HG03095 (cell line): ENCODE data around the gene RIOX2.
A peak's percentile ranks its signal among the peaks of the same experiment; 100 is the strongest.
"Not testable (repeated sequence)": the region's sequence is repeated elsewhere in the genome, so short reads cannot be mapped to it uniquely, and the experiment has no call there.

Source experiments
- ATAC-seq: cut with Tn5 transposase; IDR thresholded peaks from one replicate; pipeline ENCODE4 v1.9.1; 2021; ENCODE audit warnings: moderate library complexity; ENCODE audit not compliant: unreplicated experiment

RIOX2 gene

GRCh38 chr3:97916576-97916975, 55.7 kb downstream of the RIOX2 start:
- no peak for ATAC-seq

GRCh38 chr3:97914388-97914787, 57.8 kb downstream of the RIOX2 start:
- no peak for ATAC-seq

GRCh38 chr3:97911459-97911858, 60.8 kb downstream of the RIOX2 start:
- ATAC-seq, result no peak

- ATAC-seq, result no peak
These were observed 61.3 kb downstream of the RIOX2 start for GRCh38 chr3:97910931-97911351.

- not testable (repeated sequence) for ATAC-seq
These were observed 61.9 kb downstream of the RIOX2 start for GRCh38 chr3:97910236-97910831.

- not testable (repeated sequence) for ATAC-seq
These were observed 62.4 kb downstream of the RIOX2 start for GRCh38 chr3:97909830-97910229.

GRCh38 chr3:97901313-97902248, 70.7 kb downstream of the RIOX2 start:
- no peak for ATAC-seq

- no peak for ATAC-seq
These were observed 72.9 kb downstream of the RIOX2 start for GRCh38 chr3:97899331-97899730.

GRCh38 chr3:97896547-97896946, 75.7 kb downstream of the RIOX2 start:
- no peak for ATAC-seq

GRCh38 chr3:97896129-97896528, 76.1 kb downstream of the RIOX2 start:
- ATAC-seq, result no peak

- ATAC-seq, result peak; percentile 67
These were observed 77.0 kb downstream of the RIOX2 start for GRCh38 chr3:97895216-97895615.

- no peak for ATAC-seq
These were observed 79.4 kb downstream of the RIOX2 start for GRCh38 chr3:97892852-97893251.
